A549 (cell line): ENCODE results near the gene PDE3A.

Source experiments
- CTCF ChIP-seq: fragments of >200 bp; sonication (Bioruptor Twin); formaldehyde crosslinking; IDR thresholded peaks from 3 replicates; pipeline ENCODE4 v1.5.1; 2016
- NFE2L2 ChIP-seq: fragments of 150-350 bp; conservative IDR thresholded peaks from 2 replicates; pipeline ENCODE4 v1.6.1; 2014; ENCODE audit warnings: low read length
- POLR2A ChIP-seq: IDR thresholded peaks from 2 replicates; pipeline ENCODE4 v1.6.1; 2012; ENCODE audit warnings: mild to moderate bottlenecking, low read length

- TF ChIP-seq NFE2L2 (no peak), CTCF (no peak), POLR2A (no peak)
Observed at GRCh38 chr12:20374795-20375194, 6.5 kb downstream of the PDE3A start.
